ENCODE measurements around the gene MAP2K5.

GRCh38 chr15:67747921-67748320 lies 205.4 kb downstream of the MAP2K5 start:
- TF ChIP-seq EZH2phosphoT487 (IDR thresholded peaks at IDR 0.05; ENCODE audit: borderline replicate concordance) (no peak), CTCF (conservative IDR thresholded peaks at IDR 0.05; ENCODE audit: low read length) (no peak)
